GM19043 (cell line): Measurements from ENCODE around the gene THAP3.

Experiments
- ATAC-seq: cut with Tn5 transposase; IDR thresholded peaks from one replicate; pipeline ENCODE4 v1.9.1; 2021; ENCODE audit warnings: low read depth; ENCODE audit not compliant: unreplicated experiment

The THAP3 gene

GRCh38 chr1:6624710-6625583, at the start of gene THAP3:
Gene THAP3 (plus strand): TSS chr1:6624868. CDS start chr1:6625219, 351 bp downstream.
- peak; percentile 86 for ATAC-seq

- no peak for ATAC-seq
Measured at GRCh38 chr1:6577831-6578525, 46.7 kb upstream of the THAP3 start.

GRCh38 chr1:6578624-6579373, 45.9 kb upstream of the THAP3 start:
- no peak for ATAC-seq

DNA sequence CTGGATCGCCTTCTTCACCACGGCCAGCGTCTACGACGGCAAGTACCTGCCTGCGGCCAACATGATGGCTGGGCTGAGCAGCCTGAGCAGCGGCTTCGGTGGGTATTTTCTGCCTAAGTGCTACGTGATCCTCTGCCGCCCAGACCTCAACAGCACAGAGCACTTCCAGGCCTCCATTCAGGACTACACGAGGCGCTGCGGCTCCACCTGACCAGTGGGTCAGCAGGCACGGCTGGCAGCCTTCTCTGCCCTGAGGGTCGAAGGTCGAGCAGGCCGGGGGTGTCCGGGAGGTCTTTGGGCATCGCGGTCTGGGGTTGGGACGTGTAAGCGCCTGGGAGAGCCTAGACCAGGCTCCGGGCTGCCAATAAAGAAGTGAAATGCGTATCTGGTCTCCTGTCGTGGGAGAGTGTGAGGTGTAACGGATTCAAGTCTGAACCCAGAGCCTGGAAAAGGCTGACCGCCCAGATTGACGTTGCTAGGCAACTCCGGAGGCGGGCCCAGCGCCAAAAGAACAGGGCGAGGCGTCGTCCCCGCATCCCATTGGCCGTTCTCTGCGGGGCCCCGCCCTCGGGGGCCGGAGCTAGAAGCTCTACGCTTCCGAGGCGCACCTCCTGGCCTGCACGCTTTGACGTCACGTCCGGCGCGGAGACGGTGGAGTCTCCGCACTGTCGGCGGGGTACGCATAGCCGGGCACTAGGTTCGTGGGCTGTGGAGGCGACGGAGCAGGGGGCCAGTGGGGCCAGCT, 45.1 kb upstream of the THAP3 start, which contains the start of gene ZBTB48:
Gene ZBTB48 (plus strand): TSS at position 621 of the 745 bp plus-strand sequence. CDS start 616 bp downstream, outside the sequence.
- ATAC-seq = peak; percentile 98

DNA sequence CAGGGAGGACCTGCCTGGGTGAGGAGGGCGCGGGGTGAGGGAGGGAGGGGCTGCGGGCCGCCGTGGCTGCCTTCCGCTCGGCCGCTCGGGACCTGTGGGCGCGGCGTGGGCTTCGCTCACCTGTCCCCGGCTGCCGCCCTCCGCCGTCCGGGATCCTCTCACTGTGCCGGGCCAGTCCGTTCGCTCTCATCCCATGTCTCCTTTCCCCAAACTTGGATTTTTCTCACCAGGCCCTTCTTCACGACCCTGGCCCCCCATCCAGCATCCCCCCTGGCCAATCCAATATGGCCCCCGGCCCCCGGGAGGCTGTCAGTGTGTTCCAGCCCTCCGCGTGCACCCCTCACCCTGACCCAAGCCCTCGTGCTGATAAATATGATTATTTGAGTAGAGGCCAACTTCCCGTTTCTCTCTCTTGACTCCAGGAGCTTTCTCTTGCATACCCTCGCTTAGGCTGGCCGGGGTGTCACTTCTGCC, 44.5 kb upstream of the THAP3 start:
- peak; percentile 5 for ATAC-seq

- no peak for ATAC-seq
Measured at GRCh38 chr1:6580593-6581409, 43.9 kb upstream of the THAP3 start.

GRCh38 chr1:6581561-6582305, 42.9 kb upstream of the THAP3 start:
- no peak for ATAC-seq

DNA sequence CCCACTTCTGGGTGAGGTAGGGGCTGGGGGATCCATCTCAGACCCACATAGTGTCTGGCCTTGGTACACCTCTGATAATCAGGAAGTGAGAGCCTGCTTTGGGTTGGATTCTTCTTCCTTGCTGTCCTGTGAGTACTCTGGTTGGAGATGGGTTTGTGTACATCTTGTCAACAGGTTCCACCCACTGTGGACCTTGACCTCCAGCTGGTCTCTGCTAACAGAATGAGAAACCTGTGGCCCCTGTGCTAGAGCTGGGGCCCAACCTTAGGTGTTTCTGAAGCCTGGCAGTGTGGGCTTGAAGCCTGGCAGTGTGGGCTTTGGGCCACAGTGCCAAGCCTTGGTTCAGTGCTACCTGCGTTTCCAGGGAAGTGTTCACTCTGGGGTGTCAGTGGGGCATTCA, 42.3 kb upstream of the THAP3 start:
- ATAC-seq = no peak

GRCh38 chr1:6584126-6585080, 40.3 kb upstream of the THAP3 start:
- ATAC-seq = no peak

GRCh38 chr1:6585081-6585722, 39.5 kb upstream of the THAP3 start:
- no peak for ATAC-seq

DNA sequence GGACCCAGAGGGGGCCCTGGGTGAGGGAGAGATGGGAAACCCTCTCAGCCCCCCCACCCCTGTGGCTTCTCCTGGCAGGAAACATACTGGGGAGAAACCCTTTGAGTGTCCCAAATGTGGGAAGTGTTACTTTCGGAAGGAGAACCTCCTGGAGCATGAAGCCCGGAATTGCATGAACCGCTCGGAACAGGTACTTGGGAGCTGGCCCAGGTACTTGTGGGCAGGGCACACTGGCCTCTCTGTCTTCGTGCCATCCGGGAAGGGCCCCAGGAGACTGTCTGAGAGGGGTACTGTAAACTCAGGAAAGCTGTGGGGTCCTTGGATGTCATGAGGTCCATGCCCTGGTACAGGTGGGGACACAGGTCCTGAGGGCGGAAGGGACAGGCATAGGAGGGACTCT, 38.8 kb upstream of the THAP3 start:
- ATAC-seq = no peak

DNA sequence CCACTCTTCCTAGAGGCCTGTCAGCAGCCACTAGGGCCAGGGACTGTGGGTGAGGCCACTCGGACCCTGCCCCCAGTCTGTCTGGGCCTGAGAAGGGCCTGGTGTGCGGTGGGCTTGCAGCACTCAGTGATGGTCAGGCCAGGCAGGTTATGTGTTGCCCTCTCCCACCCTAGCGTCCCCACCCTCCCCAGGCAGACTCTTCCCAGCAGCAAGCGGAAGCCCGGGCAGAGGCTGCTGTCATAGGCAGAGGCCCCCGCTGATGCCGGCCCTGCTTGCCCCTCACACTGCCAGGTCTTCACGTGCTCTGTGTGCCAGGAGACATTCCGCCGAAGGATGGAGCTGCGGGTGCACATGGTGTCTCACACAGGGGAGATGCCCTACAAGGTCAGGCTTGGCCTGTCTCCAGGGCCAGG, 38.3 kb upstream of the THAP3 start:
- ATAC-seq = no peak

DNA sequence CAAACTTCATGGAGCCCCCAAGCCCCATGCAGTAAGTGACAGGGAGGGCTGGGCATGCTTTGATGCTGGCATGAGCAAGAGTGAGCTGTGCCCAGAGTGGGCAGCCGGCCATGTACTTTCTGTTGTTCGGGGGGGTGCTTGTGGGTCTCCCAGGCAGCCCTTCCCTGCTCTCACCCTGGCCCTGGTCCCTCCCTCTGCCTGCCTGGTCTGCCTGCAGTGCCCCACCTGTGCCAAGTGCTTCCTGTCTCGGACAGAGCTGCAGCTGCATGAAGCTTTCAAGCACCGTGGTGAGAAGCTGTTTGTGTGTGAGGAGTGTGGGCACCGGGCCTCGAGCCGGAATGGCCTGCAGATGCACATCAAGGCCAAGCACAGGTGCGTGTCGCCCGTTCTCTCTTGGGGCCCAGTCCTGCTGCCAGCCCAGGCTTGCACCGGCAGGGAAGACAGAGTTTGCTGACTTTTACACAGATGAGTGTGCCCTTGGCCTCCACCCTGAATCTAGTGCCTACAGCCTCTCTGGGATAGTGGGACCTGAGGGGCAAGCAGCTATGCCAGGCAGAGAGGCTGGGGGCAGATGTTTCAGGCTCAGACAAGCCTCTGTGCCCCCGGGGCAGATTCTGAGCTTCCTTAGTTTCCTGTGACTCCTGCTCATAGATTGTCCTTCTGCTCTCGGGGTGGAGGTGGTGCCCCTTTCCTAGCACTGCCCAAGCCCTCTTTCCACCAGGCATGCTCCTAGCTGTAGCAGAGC, 37.2 kb upstream of the THAP3 start:
- no peak for ATAC-seq

DNA sequence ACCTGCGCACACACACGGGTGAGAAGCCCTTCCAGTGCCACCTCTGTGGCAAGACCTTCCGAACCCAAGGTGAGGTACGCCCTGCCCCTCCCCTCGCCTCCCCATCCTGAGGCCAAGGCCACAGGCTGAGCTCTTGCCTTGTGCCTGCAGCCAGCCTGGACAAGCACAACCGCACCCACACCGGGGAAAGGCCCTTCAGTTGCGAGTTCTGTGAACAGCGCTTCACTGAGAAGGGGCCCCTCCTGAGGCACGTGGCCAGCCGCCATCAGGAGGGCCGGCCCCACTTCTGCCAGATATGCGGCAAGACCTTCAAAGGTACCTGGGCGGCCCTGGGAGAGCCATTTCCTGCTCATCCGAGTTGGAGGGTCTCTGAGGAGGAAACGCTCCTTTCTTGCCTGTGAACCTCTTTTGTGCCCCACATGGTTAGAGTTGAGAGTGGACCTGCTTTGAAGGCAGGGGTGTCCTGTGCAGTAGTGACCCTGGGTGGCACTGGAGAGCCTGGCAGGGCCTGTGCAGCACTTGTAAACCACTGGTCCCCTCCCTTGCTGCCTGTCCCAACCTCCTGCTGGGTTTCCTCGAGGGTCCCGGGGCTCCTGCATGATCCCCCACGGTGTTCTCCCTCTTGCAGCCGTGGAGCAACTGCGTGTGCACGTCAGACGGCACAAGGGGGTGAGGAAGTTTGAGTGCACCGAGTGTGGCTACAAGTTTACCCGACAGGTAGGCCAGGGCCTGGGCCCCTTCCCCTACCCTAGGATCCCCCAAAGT, 36.4 kb upstream of the THAP3 start:
- ATAC-seq = no peak

GRCh38 chr1:6588893-6589520, 35.7 kb upstream of the THAP3 start:
- no peak for ATAC-seq
